CD4-positive, alpha-beta memory T cell (primary cell): ENCODE results near the gene ZDHHC4. TPM values are rescaled to one million over a fixed set of nuclear protein-coding genes. Genes with fewer than 3 reads are reported as not detected.

Experiments used
- CTCF ChIA-PET: fragments of 350-600 bp; sonication (Branson Sonifier 250); formaldehyde crosslinking; loops from one replicate; lab custom pipeline; 2021; ENCODE audit warnings: inconsistent platforms; ENCODE audit not compliant: partially characterized antibody; lab: Charles Lee
- POLR2A ChIA-PET: fragments of 350-600 bp; sonication (Branson Sonifier 250); formaldehyde crosslinking; loops from one replicate; lab custom pipeline; 2021; ENCODE audit not compliant: partially characterized antibody; lab: Charles Lee
- DNase-seq, 5 donors: peaks; one replicate each; pipeline versions ENCODE4 v3.0.0 to v3.0.0-alpha.2; 2020 to 2022; ENCODE audit warnings: mixed read lengths in 1 of 5
- H3K27ac ChIP-seq: one replicate; pipeline ENCODE4 v1.7.0; 2013; ENCODE audit warnings: low read depth, low read length
- H3K27me3 ChIP-seq: 2 replicates; pipeline ENCODE4 v1.7.0; 2013; ENCODE audit warnings: mild to moderate bottlenecking, low read length, moderate library complexity; ENCODE audit not compliant: insufficient read depth
- H3K36me3 ChIP-seq: 2 replicates; pipeline ENCODE4 v1.7.0; 2013; ENCODE audit warnings: mild to moderate bottlenecking, low read length, moderate library complexity; ENCODE audit not compliant: insufficient read depth
- H3K4me1 ChIP-seq: 2 replicates; pipeline ENCODE4 v1.7.0; 2013; ENCODE audit warnings: mild to moderate bottlenecking, low read length, moderate library complexity; ENCODE audit not compliant: insufficient read depth
- H3K4me3 ChIP-seq, 2 donors: one replicate each; pipeline ENCODE4 v1.7.0; 2013; ENCODE audit warnings: low read length in 2 of 2, mild to moderate bottlenecking in 1 of 2
- H3K9me3 ChIP-seq, 2 donors: one replicate each; pipeline ENCODE4 v1.7.0; 2013; ENCODE audit warnings: low read length in 2 of 2, control low read depth in 1 of 2; ENCODE audit not compliant: control insufficient read depth in 1 of 2
- H3K27ac Mint-ChIP-seq, 7 donors: one replicate each; pipeline ENCODE4 v1.8.0; 2020 to 2021; ENCODE audit warnings: mixed read lengths in 7 of 7, mild to moderate bottlenecking in 6 of 7, inconsistent platforms in 3 of 7, moderate library complexity in 3 of 7
- H3K27me3 Mint-ChIP-seq, 2 donors: one replicate each; pipeline ENCODE4 v1.8.0; 2020 to 2021; ENCODE audit warnings: mixed read lengths in 2 of 2
- H3K36me3 Mint-ChIP-seq, 2 donors: one replicate each; pipeline ENCODE4 v1.8.0; 2020 to 2021; ENCODE audit warnings: mixed read lengths in 2 of 2, inconsistent platforms in 1 of 2, mild to moderate bottlenecking in 1 of 2
- H3K4me1 Mint-ChIP-seq, 4 donors: one replicate each; pipeline ENCODE4 v1.8.0; 2020 to 2021; ENCODE audit warnings: mixed read lengths in 4 of 4, mild to moderate bottlenecking in 1 of 4
- H3K4me3 Mint-ChIP-seq, 8 donors: one replicate each; pipeline ENCODE4 v1.8.0; 2020 to 2021; ENCODE audit warnings: mixed read lengths in 8 of 8, mild to moderate bottlenecking in 7 of 8, moderate library complexity in 6 of 8, inconsistent platforms in 3 of 8
- H3K9me3 Mint-ChIP-seq, 8 donors: one replicate each; pipeline ENCODE4 v1.8.0; 2020 to 2021; ENCODE audit warnings: mixed read lengths in 8 of 8, mild to moderate bottlenecking in 5 of 8, inconsistent platforms in 3 of 8, moderate library complexity in 1 of 8
- intact Hi-C: fragments of 100-400 bp; cut with micrococcal nuclease; formaldehyde crosslinking; loops from one replicate; pipeline ENCODE4 v1.15.1; 2023
- polyA plus RNA-seq, 2 donors: library from polyadenylated mRNA; unstranded; fragments of 300-500 nt; fragmentation: Illumina TruSeq; gene quantifications; one replicate each; pipeline ENCODE4 v1.2.3, GENCODE V29; 2021
- total RNA-seq, 2 experiments: library from RNA; stranded (reverse); gene quantifications; one replicate each; pipeline ENCODE4 v1.2.3, GENCODE V29; 2021

Gene ZDHHC4
- total and polyA plus RNA-seq, 4 experiments from 2014 or later: 31.6 to 80.8 (median 42.1) TPM

DNA sequence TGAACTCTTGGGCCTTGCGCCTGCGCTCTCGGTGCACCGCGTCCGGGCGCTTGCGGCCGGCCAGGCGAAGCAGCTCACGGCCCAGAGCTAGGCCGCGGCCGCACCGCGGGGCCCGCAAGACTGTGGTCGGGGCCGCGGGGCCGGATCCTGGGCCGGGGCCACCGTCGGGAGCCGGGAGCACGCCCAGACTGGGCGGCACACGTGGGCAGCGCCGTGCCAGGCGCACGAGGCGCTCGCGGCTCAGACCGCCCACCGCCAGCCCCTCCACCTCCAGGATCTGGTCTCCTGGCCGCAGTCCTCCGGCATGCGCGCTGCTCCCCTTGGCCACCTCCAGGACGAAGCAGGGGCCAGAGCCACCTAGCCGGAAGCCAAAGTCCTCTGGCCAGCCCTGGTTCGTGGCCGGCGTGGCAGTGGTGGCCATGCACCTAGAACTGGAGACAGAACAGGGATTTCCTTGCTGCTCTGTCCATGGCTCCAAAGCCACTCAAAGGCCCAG is 26.2 kb upstream of the ZDHHC4 start, which contains the start of gene GRID2IP:
Gene GRID2IP, minus strand, starts transcription at position 446 of the 496 bp plus-strand sequence. Its CDS starts 25 bp downstream, at position 421.
- Histone ChIP-seq H3K4me1 (peaks cover 7% of the 10 kb centered on the region), H3K4me3 (no peak within 1 kb of the TSS), H3K9me3 (no peaks in the 10 kb centered on the region), H3K27me3 (no peaks in the 10 kb centered on the region), H3K27ac (no peak within 1 kb of the TSS), H3K36me3 (no peaks in the 10 kb centered on the region)
- Mint-ChIP-seq H3K4me1 (peaks cover 2 to 4% (median 3%) of the 10 kb centered on the region in 4 donors), H3K4me3 (no peak within 1 kb of the TSS), H3K27ac (peak within 1 kb of the TSS in 1 of 7 donors; percentile 37), H3K27me3 (peaks cover 0 to 4% of the 10 kb centered on the region in 2 donors), H3K36me3 (no peaks in the 10 kb centered on the region), H3K9me3 (peaks cover 0 to 2% (median 0%) of the 10 kb centered on the region in 8 donors)
- DNase-seq: no peak
- POLR2A ChIA-PET: no interaction called here
- intact Hi-C loops: no loop called here
- CTCF ChIA-PET: no interaction called here

DNA sequence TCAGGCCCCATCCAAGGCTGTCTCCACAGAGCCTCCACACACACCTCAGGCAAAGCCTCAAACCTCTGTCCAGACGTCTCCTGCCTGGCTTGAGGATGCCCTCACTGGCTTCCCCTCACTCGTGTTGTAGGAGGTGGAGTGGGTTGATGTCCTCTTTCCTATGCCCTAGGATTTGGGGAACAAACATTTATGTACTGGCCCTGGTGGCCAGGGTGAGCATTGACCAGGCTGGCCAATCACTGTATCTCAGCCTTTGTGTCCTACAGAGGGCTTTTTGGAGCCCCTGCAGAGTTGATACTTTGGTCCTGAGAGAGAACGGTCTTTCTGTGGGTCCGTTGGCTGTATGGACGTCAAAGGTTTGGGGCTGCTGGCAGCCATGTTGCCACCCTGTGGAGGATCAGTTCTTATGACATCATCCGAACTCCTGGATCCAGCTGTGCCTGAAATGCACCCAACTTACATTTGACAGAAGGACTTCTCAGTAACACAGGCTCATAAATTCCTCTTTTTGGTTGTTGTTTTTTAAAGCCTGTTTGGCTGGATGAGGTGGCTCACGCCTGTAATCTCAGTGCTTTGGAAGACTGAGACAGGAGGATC is 23.7 kb upstream of the ZDHHC4 start:
- H3K4me1 Mint-ChIP-seq: peaks cover 2 to 4% (median 3%) of the 10 kb centered on the region in 4 donors
- Histone ChIP-seq H3K9me3 (no peaks in the 10 kb centered on the region), H3K4me1 (peaks cover 7% of the 10 kb centered on the region), H3K27me3 (no peaks in the 10 kb centered on the region), H3K27ac (no peak overlapping the region), H3K36me3 (no peaks in the 10 kb centered on the region), H3K4me3 (no peak overlapping the region)
- H3K27me3 Mint-ChIP-seq: no peaks in the 10 kb centered on the region
- CTCF ChIA-PET: interaction anchor here (1.8 kb wide), 1 partner anchor 18 kb away, joined by 4 read pairs; no protein-coding TSS in a partner anchor
- H3K4me3 Mint-ChIP-seq: no peak overlapping the region
- POLR2A ChIA-PET: interaction anchor here (0.9 kb wide), 1 partner anchor 24 kb away, joined by 3 read pairs; the partner anchor contains the start of gene ZDHHC4
- no peak for DNase-seq
- intact Hi-C loops: no loop called here
- no peaks in the 10 kb centered on the region for H3K36me3 Mint-ChIP-seq
- no peak overlapping the region for H3K27ac Mint-ChIP-seq
- H3K9me3 Mint-ChIP-seq: peaks cover 0 to 2% (median 0%) of the 10 kb centered on the region in 8 donors

DNA sequence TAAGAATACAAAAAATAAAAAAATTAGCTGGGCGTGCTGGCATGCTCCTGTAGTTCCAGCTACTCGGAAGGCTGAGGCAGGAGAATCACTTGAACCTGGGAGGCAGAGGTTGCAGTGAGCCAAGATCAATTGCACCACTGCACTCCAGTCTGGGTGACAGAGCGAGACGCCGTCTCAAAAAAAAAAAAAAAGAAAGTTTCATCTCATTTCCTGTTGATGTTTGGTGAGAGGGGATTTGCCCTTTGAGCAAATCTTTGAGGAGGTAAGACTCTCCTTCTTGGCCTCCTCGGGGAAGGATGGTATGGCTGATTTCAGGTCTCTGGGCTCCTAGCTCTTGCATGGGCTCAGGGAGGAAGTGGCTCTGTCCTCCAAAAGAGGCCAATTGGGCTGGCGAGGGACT is 22.4 kb upstream of the ZDHHC4 start:
- Histone ChIP-seq H3K4me3 (no peak overlapping the region), H3K36me3 (no peaks in the 10 kb centered on the region), H3K27ac (no peak overlapping the region), H3K9me3 (no peaks in the 10 kb centered on the region), H3K27me3 (no peaks in the 10 kb centered on the region), H3K4me1 (peaks cover 7% of the 10 kb centered on the region)
- DNase-seq: peak in 1 of 5 donors; percentile 19
- peaks cover 0 to 3% of the 10 kb centered on the region in 2 donors for H3K27me3 Mint-ChIP-seq
- ChIA-PET POLR2A (no interaction called here), CTCF (interaction anchor here (1.2 to 1.8 kb wide), 3 partner anchors 16 to 39 kb away, joined by 3 to 4 read pairs (median 4); no protein-coding TSS in a partner anchor)
- peaks cover 2 to 4% (median 3%) of the 10 kb centered on the region in 4 donors for H3K4me1 Mint-ChIP-seq
- peaks cover 0 to 2% (median 0%) of the 10 kb centered on the region in 8 donors for H3K9me3 Mint-ChIP-seq
- no peaks in the 10 kb centered on the region for H3K36me3 Mint-ChIP-seq
- intact Hi-C loops: no loop called here
- H3K27ac Mint-ChIP-seq: peak overlapping the region in 6 of 7 donors; percentile 8 to 90 (median 72)
- peak overlapping the region; percentile 25 to 57 (median 51) for H3K4me3 Mint-ChIP-seq

DNA sequence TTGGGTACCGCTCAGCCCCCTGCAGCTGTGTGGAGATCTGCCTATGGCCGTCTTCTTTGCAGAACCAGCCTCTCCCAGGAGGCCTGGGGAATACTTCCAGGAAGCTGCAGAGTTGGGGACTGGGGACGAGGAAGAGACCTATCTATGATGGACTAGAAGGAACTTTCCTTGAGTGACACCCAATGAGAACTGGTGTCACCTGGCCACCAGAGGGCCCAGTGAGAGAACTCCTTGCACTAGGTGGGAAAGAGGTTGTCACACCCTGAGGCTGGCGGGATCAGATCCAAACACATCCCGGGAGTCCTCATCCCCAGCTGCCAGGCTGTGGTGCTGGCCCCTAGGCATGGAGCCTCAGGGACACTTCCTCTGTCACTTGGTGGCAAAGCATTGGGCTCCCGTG is 21.1 kb upstream of the ZDHHC4 start:
- no peak overlapping the region for H3K27ac ChIP-seq
- no peak overlapping the region for H3K27ac Mint-ChIP-seq
- peaks cover 2 to 4% (median 3%) of the 10 kb centered on the region in 4 donors for H3K4me1 Mint-ChIP-seq
- no peaks in the 10 kb centered on the region for H3K9me3 ChIP-seq
- no peak overlapping the region for H3K4me3 ChIP-seq
- ChIA-PET POLR2A (no interaction called here), CTCF (no interaction called here)
- H3K4me3 Mint-ChIP-seq: no peak overlapping the region
- H3K4me1 ChIP-seq: peaks cover 7% of the 10 kb centered on the region
- peaks cover 0 to 2% (median 0%) of the 10 kb centered on the region in 8 donors for H3K9me3 Mint-ChIP-seq
- H3K36me3 Mint-ChIP-seq: no peaks in the 10 kb centered on the region
- no peak for DNase-seq
- peaks cover 0 to 3% of the 10 kb centered on the region in 2 donors for H3K27me3 Mint-ChIP-seq
- H3K36me3 ChIP-seq: no peaks in the 10 kb centered on the region
- intact Hi-C loops: no loop called here
- H3K27me3 ChIP-seq: no peaks in the 10 kb centered on the region

DNA sequence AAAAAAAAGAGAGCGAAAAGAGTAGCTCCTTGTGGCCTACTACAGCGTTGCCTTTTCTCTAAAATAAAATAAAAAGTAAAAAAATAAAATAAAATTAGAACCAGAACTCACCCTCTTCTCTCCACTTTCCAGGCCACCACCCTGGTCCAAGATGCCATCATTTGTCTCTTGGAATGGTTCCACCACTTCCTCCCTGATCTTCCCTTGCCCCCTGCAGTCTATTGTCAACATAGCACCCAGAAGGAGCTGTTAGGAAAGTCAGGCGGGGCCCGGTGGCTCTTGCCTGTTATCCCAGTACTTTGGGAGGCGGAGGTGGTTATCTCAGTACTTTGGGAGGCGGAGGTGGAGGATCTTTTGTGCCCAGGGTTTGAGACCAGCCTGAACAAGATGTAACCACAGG is 18.4 kb upstream of the ZDHHC4 start:
- intact Hi-C loops: loop anchor here (2.0 kb wide), 1 partner anchor 42 kb away; no protein-coding TSS in a partner anchor
- no peak overlapping the region for H3K4me3 Mint-ChIP-seq
- H3K27me3 Mint-ChIP-seq: peaks cover 0 to 3% of the 10 kb centered on the region in 2 donors
- Histone ChIP-seq H3K4me3 (no peak overlapping the region), H3K27me3 (no peaks in the 10 kb centered on the region), H3K9me3 (no peaks in the 10 kb centered on the region), H3K27ac (no peak overlapping the region), H3K4me1 (peaks cover 7% of the 10 kb centered on the region), H3K36me3 (no peaks in the 10 kb centered on the region)
- peaks cover 0 to 2% (median 0%) of the 10 kb centered on the region in 8 donors for H3K9me3 Mint-ChIP-seq
- H3K27ac Mint-ChIP-seq: peak overlapping the region in 1 of 7 donors; percentile 26
- ChIA-PET POLR2A (interaction anchor here (0.7 kb wide), 1 partner anchor 1369 kb away, joined by 3 read pairs; no protein-coding TSS in a partner anchor), CTCF (interaction anchor here (1.4 to 3.2 kb wide), 3 partner anchors 16 to 43 kb away, joined by 10 to 21 read pairs (median 11); partner anchors contain the start of gene ZDHHC4)
- no peak for DNase-seq
- H3K4me1 Mint-ChIP-seq: peaks cover 2 to 4% (median 3%) of the 10 kb centered on the region in 4 donors
- H3K36me3 Mint-ChIP-seq: no peaks in the 10 kb centered on the region

DNA sequence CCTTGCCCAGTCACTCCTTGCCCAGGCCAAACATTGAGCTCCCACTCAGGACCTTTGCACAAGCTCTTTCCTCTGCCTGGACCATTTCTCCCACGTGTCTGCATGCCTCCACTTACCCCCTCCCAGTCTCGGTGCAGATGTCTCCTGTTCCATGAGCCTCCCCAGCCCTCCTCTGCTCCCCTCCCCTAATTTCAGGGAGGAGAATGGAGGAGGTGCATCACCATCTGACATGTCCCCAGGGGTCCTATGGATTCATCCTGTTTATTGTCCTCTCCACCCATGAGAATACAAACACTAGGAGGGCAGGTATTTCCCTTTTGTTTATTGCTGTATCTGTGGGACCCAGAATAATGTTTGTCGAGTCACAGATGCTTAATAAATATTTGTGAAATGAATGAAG is 17.4 kb upstream of the ZDHHC4 start:
- Mint-ChIP-seq H3K4me1 (peaks cover 2 to 3% (median 2%) of the 10 kb centered on the region in 4 donors), H3K27me3 (peaks cover 0 to 3% of the 10 kb centered on the region in 2 donors), H3K9me3 (peaks cover 0 to 2% (median 0%) of the 10 kb centered on the region in 8 donors), H3K4me3 (no peak overlapping the region), H3K36me3 (no peaks in the 10 kb centered on the region), H3K27ac (no peak overlapping the region)
- peaks cover 3% of the 10 kb centered on the region for H3K4me1 ChIP-seq
- ChIA-PET CTCF (interaction anchor here (2.3 to 3.2 kb wide), 2 partner anchors 15 to 44 kb away, joined by 11 to 21 read pairs; no protein-coding TSS in a partner anchor), POLR2A (interaction anchor here (0.6 kb wide), 1 partner anchor 16 kb away, joined by 4 read pairs; no protein-coding TSS in a partner anchor)
- H3K4me3 ChIP-seq: no peak overlapping the region
- no peak overlapping the region for H3K27ac ChIP-seq
- intact Hi-C loops: loop anchor here (2.0 kb wide), 1 partner anchor 43 kb away; no protein-coding TSS in a partner anchor
- H3K9me3 ChIP-seq: no peaks in the 10 kb centered on the region
- H3K36me3 ChIP-seq: no peaks in the 10 kb centered on the region
- no peak for DNase-seq
- H3K27me3 ChIP-seq: no peaks in the 10 kb centered on the region

DNA sequence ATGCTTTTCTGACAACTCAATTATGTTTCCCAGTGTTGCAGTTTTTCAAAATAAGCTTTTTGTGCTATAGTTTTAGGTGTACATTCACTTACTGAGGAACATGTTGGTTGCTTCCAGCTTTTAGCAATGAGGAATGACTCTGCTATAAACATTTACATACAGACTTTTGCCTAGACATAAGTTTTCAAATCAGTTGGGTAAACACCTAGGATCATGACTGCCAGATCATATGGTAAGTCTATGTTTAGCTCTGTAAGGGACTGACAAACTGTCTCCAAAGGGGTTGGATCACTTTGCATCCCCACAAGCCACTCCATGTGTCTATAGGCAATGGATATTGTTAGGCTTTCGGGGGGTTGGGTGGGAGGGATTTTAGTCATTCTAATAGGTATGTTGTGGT is 15.1 kb upstream of the ZDHHC4 start:
- no peaks in the 10 kb centered on the region for H3K9me3 Mint-ChIP-seq
- POLR2A ChIA-PET: no interaction called here
- Histone ChIP-seq H3K27ac (no peak overlapping the region), H3K27me3 (no peaks in the 10 kb centered on the region), H3K4me3 (no peak overlapping the region), H3K4me1 (no peaks in the 10 kb centered on the region), H3K36me3 (no peaks in the 10 kb centered on the region), H3K9me3 (no peaks in the 10 kb centered on the region)
- intact Hi-C loops: no loop called here
- DNase-seq: no peak
- H3K27ac Mint-ChIP-seq: no peak overlapping the region
- CTCF ChIA-PET: interaction anchor here (0.8 kb wide), 1 partner anchor 29 kb away, joined by 3 read pairs; no protein-coding TSS in a partner anchor
- no peaks in the 10 kb centered on the region for H3K36me3 Mint-ChIP-seq
- peaks cover 0 to 3% of the 10 kb centered on the region in 2 donors for H3K27me3 Mint-ChIP-seq
- H3K4me3 Mint-ChIP-seq: no peak overlapping the region
- H3K4me1 Mint-ChIP-seq: no peaks in the 10 kb centered on the region
